Activated naive CD4-positive, alpha-beta T cell (primary cell): Measurements from ENCODE around the gene ITPR1.

Source experiments
- DNase-seq, 4 experiments: peaks; one replicate each; lab custom pipeline; 2025; lab: John Stamatoyannopoulos, UW

Gene ITPR1

DNA sequence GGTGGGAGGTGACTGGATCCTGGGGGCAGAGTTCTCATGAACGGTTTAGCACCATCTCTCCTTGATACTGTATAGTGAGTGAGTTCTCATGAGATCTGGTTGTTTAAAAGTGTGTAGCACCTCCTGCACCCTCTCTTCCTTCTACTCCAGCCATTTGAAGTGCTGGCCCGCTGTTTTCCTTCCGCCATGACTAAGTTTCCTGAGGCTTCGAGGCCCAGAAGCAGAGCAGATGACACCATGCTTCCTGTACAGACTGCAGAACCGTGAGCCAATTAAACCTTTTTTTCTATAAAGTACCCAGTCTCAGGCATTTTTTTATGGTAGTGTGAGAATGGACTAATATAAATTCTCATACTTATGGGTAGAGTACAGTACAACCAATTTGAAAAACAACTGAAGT is 362.5 kb downstream of the ITPR1 start:
- no peak for DNase-seq

DNA sequence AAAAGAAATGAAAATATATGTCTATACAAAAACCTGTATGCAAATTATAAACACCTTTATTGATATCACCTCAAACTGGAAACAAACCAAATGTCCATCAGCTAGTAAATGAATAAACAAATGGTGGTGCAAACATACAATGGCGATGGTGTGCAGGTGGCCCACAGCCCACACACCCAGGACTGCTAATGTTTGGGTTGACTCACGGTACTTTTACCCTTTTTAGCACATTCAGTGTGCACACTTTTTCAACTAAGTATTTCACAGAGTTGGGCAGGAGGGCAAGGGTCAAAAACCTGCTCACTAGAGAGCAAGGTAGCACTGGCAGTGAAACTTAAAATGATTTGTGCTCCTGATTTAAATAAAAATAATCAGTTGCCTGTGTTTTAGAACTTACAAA is 363.0 kb downstream of the ITPR1 start:
- DNase-seq, result no peak

- no peak for DNase-seq
These were observed 363.4 kb downstream of the ITPR1 start for GRCh38 chr3:4856564-4856963.

DNA sequence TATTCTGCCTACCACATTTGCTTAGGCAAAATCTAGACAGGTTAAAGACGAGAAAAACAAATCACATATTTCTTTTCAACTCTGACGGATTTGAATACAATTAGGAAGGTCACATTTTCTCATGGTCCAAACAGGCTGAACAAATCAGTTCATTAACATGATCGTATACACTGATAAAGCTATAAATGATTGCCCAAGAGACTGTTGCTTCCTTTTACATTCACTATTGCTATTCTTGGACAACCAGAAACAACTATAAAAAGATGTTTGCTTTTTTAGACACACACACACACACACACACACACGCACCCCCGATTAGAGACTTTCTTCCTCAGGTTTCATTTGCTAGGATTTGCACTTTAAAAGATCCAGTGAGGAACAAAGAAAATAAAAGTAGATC is 363.8 kb downstream of the ITPR1 start:
- DNase-seq, result no peak

DNA sequence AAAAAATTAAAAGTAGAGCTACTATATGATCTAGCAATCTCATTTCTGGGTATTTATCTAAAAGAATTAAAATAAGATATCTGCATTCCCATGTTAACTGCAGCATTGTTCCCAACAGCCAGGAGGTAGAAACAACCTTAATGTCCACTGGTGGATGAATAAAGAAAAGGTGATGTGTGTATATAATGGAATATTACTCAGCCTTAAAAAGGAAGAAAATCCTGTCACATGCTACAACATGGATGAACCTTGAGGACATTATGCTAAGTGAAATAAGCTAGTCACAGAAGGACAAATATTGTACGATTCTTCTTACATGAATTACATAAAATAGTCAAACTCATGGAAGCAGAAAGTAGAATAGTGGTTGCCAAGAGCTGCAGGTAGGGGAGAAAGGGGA is 366.6 kb downstream of the ITPR1 start:
- no peak for DNase-seq

DNA sequence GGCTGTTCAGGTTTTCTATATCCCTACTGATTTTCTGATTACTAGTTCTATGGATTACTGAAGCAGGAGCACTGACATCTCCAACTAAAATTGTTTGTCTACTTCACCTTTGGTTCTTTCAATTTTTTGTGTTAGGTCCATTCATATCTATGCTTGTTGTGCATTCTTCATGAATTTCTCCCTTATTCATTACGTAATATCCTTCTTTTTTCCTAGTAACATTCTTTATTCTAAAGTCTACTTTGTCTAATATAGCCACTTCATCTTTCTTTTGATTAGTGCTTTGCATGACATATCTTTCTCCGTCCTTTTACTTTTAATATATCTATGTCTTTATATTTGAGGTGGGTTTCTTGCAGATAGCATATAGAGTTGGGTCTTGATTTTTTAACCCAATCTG is 369.8 kb downstream of the ITPR1 start:
- no peak for DNase-seq

DNA sequence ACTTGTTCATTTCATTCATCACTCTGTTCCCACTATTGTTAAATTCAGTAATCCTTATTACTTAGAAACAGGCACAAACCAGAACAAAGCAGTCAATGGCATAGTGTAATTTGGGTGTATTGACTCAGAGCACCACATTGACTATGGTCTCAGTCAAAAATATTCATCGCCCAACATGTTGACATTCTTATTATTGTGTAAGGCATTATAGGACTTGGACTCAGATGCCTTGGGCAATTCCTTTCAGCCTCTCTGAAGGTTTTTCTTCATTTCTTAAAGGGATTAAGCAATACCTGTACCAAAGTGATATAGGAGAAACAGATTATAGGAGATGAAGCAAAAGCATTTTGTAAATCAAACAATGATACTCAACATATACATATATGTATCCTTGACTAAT is 371.4 kb downstream of the ITPR1 start:
- DNase-seq, result no peak

DNA sequence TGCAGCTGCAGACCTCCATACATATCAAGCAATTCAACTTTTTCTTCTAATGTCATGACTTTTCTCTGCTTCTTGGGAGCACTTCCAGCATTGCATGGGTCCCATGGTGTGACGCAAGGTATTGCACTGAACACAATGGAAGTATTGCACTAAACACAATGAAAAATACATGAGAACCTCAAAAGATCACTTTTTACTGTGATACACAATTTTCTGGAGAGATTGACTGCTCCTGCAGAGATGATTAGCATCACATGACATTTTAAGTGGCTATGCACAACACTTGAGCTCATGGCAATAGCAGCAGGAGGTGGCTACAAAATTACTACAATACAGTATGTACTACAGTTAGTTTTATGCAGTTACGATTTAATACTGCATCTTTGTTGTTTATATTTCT is 372.6 kb downstream of the ITPR1 start:
- no peak for DNase-seq

GRCh38 chr3:4866866-4867265 is 373.7 kb downstream of the ITPR1 start:
- DNase-seq, result no peak

DNA sequence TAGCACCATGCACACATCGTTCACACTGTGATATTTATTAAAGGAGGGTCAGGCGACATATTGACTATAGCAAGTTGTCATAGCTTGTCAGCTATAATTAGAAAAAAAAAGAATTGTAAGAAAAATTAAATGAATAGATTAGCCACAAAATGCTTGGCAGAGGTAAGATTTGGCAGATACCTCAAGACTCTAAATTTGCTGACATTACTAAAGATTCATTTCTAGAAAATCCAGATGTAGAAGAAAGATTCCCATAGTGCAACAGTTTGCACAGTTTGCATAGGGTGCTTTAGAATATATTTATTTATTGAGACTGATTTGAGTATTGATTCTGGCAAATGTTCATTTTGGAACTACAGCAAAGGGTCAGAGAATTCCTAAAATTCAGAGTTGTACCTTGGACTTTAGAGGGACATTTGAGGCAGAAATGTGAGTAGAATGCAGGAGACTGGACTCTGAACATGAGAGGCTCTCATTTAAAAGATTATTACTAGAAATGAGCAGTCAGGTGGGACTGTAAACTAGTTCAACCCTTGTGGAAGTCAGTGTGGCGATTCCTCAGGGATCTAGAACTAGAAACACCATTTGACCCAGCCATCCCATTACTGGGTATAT is 384.1 kb downstream of the ITPR1 start:
- no peak for DNase-seq

GRCh38 chr3:4880850-4881249 is 387.7 kb downstream of the ITPR1 start:
- DNase-seq, result no peak

GRCh38 chr3:4882548-4882947 is 389.4 kb downstream of the ITPR1 start:
- DNase-seq, result no peak

GRCh38 chr3:4883011-4883410 is 389.9 kb downstream of the ITPR1 start:
- no peak for DNase-seq

- no peak for DNase-seq
These were observed 391.7 kb downstream of the ITPR1 start for GRCh38 chr3:4884888-4885287.

GRCh38 chr3:4885316-4885715 is 392.2 kb downstream of the ITPR1 start:
- DNase-seq, result no peak

GRCh38 chr3:4886448-4886847 is 393.3 kb downstream of the ITPR1 start:
- DNase-seq, result no peak

- DNase-seq, result no peak
These were observed 394.0 kb downstream of the ITPR1 start for GRCh38 chr3:4887177-4887576.

GRCh38 chr3:4888913-4889846 is 396.0 kb downstream of the ITPR1 start:
- no peak for DNase-seq

DNA sequence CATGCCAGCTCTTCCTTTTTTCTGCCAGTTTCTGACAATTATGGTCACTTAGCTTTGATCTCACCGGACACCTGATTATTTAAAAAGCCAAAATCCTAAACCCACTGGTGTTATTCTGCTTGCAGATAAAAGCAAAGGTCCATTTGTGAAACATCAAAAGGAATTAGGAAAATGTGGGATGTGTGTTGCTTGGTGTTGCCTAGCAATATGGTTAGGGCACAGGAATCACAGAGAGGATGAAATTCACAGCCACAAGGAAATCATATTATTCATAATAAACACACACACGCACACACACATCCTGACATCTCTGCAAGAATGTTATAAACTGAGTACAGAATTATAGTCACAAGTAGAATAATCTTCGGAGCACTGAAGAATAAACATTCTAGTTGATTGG is 396.7 kb downstream of the ITPR1 start:
- DNase-seq, result no peak

GRCh38 chr3:4894891-4895530 is 401.9 kb downstream of the ITPR1 start:
- DNase-seq, result no peak

DNA sequence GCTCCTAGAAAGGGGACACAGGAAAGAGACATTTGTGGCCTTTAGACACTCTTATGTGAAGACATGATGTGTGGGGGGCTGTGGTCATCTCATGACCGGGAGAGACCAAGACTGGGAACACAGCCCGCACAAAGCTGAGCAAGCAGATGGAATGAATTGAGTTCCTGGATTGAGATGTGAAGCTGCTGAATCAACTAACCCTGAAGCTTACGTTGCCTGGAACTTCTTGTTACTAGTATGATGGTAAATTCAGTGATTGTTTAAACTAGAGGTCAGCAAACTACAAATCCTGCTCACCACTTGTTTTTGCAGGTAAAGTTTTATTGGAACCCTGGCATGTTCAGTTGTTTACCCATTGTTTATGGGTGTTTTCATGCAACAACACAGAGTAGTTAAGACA is 402.7 kb downstream of the ITPR1 start:
- DNase-seq, result no peak
